ENCODE data around the gene TM2D3.

TM2D3 gene

DNA sequence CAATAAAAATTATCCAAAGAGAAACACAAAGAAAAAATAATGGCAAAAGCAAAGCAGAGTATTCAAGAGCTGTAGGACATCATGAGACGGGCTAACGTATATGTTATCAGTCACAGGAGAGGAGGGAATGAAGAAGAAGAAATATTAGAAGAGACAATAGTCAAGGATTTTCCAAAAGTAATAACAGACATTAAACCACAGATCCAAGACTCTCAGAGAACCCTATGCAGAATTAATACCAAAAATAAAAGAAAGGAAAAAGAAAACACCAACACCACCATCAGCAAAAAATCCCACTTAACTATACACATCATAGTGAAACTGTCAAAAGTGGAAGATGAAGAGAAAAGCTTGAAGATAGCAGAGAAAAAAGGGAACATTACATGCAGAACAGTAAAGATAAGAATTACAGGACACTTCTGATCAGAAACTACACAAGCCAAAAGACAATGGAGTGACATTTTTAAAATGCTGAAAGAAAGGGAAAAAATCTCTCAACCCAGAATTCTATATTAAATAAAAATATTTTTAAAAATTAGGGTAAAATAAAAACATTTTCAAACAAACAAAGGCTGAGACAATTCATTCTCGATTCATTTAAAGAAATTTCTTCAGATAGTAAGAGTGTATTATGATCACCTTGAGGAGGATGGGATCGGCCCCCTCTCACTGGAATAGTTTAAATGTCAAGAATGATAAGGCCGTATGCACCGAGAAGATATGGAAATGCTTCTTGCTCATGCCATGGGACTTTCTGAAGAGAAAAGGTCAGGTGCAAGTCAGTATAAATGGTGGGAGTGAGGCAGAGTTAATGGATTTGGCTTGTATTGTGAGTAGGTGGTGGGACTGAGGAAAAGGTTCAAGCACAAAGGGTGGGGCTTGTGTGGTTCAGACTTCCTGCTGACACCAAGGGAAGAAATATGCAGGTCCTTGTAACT, 28.5 kb downstream of the TM2D3 start:
- DNase-seq = no peak

DNA sequence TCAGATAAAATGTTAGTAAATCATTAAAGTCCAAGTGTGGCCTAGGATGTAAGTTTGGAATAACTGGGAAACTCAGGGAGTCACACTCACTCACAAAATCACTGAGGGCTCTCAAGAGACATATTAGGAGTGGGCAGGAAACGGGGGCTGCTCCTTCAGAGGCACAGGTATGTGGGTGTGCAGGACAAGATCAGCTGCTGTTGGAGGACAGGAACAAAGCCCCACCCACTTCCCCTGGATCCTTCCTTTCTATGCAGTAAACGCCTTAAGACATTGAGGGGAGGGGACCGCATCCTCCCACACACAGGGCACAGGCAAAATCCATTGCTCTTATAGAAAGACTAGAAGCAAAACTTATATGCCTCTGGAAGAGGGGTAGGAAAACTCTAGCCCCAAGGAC, 30.2 kb downstream of the TM2D3 start:
- DNase-seq = no peak

DNA sequence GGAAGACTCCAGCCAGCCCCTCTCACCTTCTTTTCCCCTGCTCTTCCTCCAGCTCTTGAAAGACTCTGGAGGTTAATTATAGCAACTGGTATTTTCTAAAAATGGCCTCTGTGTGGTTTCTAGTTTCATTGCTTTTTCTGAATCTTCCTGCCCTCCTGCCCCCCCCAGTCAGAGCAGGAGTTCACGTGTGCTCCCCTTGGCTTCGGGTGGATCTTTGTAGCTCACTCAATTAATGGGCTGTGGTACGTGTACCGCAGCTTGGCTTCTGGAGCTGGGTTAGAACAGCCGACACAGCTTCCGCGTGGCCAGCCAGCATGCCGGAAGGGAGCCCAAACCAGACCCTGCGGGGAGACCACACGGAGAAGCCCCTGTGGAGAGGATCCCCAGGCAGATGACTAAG, 31.5 kb downstream of the TM2D3 start:
- DNase-seq = no peak

DNA sequence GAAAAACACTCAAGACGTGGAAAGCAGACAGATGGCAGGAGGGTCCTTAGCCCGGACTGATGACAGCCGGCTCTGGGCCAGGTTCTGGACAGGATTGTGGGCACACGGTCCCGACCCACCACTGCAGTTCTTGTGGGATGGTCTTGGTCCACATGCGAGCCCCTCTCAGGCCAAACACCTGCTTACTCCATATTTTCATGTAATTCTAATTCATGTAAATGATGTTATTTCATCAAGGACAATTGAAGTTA, 32.6 kb downstream of the TM2D3 start:
- no peak for DNase-seq

DNA sequence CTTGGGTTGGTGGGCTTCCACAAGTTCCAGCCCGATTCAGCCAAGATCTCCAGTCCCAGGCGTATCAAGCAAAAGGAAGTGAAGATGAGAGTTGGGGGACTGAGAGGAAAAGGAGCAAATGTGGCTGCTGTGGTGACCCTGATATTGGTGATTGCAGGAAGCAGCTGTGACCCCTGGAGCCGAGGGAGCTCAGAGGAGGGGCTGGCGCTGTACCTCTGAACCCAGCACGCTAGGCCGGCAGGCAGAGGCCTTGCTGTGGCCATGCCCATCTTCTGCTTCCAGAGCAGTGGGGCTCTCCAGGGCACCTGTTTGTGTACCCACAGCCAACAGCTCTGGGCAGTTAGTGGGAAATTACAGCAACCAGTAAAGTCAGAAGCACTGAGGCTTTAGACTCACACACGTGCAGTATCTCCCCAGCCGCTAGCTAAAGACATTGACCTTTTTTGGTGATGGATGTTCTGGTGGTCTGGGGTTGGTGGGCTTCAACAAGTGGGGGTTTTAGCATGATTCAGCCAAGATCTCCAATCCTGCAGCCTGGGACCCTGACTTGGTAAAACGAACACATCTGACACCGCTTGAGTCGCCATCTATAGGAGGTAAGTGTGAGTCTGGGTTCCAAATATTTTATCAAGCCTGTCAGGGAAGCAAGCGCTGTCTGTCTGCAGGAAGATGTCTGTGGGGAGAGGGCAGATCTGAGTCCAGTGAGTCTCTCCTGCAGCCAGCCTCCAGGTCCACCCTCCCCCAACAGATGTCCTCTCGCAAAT, 33.1 kb downstream of the TM2D3 start:
- no peak for DNase-seq

DNA sequence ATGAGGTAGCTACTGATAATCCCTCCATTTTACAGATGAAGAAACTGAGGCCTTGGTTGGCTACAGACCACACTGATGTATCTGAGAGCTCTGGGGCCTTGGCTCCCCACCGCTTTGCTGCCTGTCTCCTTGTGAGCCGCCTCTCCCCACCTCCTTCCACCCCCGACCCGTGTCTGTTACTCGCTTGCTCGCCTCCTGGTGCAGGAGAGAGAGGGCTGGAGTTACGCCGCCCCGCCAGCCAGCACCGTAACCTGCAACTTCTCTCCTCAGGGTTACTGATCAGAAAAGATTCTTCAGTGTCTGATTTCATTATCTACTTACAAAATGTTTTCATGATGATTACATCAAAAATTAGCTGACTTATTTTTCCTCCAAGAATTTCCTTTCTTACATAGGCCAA, 34.1 kb downstream of the TM2D3 start:
- no peak for DNase-seq

DNA sequence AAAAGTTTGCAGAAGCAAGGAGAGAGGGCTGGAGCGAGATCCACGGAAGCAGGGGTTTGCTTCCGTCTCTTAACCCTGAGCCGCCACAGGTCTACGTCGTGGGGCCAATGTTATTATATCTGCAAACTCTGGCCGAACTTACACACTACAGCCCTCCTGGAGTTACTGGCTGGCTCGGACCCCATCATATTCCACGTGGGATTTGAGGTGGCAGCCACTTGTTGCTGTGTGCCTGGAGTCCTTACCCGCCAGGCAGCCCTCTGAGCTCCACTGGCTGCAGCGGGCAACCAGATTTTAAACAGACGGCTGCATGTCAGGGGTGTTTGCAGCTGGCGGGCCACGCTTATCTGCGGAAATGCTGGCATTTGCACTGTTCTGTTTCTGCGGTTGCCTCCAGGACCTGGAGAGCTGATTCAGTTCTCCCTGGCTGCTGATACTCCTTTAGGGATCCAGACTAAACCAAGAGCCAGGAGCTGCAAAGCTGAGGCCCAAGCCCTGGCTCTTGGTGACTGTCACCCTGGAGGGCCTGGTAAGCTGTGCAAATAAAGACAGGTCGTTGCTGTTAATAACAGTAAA, 34.7 kb downstream of the TM2D3 start:
- no peak for DNase-seq

DNA sequence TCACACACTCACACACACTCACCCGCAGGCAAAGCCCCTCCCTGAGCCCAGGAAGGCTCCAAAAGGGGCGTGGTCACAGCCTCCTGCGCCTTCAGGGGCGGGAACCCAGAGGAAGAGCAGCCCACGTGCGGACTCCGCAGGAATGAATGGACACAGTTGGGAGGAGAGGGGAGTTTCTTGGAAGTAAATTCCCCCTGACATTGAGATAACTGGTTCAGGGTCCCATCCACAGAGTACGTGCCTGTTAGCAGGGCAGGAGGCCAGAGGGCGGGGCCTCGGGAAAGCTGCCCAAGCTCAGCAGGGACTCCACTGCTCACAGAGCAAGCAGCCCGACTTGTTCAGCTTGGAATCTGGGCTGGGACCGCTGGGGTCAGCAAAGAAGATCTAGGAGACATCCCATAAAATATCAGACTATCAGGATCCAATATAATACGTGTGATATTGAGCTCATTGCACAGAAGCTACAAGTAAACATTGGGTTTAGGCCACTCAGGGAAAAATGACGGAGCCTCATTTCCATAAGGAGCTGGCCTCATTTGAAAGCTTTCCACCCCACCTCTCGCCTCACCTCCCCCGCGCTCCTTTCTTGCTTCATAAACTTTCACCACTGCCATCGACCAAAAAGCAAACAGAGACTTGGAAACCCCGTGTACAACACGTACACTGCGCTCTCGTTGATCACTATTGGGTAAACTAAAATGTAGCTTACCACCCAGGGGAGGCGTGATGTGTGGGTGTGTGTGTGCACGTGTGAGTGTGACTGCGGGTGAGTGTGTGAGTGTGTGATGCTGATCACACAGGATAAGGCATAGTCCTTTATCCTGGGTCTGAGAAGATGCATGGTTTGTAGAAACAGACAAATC, 36.0 kb downstream of the TM2D3 start:
- no peak for DNase-seq

DNA sequence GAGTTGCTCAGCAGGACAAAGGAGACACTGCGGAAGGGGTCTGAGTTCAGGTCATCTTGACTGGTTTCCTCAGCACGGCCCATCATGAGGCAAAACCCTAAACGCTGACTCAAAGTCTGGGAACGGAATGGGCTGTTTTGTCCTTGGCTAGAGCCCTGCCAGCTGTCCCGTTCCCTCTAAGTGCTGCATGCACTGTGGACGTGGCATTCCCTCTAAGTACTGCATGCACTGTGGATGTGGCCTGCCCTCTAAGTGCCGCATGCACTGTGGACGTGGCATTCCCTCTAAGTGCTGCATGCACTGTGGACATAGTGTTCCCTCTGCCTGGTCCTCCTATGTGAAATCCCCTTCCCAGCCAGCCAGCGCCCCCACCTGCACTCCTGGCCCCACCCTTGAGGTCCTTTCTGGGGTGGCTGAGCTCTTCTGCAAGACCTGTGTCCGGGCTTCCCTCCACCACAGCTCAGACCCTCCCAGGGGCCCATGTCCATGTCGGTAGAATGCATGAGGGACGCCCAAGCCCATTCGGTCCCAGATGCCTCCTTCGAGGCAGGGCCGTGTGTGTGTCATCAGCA, 36.7 kb downstream of the TM2D3 start:
- DNase-seq = no peak

DNA sequence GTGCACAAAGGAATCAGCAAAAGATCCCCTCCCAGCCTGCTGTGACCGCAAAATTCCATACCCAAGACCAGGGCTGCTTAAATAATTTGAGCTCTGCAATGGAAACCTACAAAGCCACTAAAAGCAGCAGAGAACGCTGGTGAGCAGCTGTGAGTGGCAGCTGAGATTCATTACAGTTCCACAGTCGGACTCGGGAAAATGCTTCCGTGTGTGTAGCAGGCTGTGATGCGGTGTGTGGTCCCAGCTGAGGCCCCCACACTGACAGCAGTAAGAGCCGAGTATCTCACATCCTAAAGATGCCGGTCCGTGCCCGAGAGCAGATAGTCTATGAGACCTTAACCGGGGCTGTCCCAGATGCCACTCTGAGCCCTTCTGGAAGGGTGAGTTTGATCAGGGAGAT, 37.4 kb downstream of the TM2D3 start:
- DNase-seq = no peak

DNA sequence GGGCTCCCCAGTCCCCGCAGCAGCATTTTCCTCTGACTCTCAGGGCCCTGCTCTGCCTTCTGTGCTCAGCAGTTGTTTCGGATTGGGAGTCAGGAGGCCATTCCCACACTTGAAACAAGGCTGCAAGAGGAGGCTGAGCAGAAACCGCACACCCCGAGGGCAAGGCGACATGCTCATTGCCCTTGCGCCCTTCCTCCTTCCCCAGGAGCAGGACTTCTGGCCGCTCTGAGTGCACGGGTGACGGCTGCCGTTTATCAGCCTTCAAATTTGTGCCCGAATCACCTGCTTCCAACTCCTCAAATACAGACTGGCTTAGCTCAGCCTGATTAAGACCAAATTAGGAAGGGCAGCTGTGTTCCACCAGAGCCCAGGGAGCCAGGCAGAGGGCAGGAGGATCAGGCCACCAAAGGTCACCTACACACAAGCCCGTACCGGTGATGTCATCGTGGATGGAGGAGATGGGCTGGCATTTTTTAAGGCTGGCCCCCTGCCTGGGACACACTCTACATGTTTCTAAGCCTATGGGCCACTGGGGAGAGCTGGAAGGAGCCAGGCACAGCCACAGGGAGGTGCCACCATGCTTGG, 38.1 kb downstream of the TM2D3 start:
- no peak for DNase-seq

DNA sequence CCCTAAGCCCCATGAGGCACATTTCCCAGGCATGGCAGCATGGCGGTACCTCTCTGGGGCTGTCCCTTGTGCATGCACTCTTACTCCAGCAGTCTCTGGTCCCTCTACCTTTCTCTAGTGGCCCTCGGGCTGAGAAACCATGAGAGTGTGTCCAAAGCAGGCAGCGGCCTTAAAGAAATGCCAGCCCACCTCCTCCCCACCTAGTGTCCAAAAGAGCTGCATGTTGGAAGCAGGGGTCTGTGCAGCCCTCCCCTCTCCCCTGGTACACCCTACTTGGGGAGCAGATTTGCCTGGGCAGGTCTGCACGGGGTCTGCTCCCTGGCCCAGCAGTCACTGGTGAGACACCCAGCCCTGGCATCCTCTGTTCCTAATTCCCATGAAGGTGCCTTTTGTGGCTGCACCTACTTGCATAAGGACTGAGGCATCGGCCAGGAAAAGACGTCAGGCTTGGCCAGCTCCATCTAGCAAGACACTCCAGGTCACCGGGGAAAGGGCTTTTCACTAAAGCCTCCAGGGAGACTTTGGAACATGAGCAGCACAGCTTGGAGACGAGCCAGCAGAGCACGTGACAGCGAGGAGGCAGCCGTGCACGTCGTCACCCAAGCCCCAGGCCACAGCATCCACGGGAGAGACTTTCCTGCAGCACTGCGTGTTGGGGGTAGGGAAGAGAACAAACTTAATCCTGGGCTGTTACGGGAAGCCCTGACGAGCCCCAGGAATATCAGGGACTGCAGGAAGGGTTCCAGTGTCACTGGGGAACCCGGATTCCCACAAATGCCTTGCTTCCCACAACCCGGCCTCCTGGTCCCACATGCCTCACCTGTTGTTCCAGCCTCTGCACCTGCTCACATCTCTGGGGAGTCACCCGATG, 38.8 kb downstream of the TM2D3 start:
- DNase-seq = peak in 38 of 56 donors; percentile 6 to 82 (median 37)

DNA sequence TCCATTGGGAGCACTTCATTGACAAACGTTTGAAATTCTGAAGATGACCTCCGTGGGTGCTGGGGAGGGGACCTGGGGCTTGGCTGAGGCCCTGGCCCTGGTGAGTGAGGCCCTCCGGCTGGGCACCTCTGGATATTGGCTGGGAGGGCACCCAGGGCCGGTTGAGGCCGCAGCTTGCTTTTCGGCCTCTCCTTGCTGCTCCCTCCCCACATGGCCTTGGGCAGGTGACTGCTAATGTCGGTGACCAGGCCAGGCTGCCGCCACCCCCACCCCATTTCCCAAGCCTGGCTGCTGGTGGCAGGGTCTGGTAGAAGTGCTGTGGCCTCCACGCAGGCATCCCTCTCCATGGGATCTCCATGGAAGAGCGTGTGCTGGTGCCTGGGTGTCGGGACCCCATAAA, 39.5 kb downstream of the TM2D3 start:
- no peak for DNase-seq

DNA sequence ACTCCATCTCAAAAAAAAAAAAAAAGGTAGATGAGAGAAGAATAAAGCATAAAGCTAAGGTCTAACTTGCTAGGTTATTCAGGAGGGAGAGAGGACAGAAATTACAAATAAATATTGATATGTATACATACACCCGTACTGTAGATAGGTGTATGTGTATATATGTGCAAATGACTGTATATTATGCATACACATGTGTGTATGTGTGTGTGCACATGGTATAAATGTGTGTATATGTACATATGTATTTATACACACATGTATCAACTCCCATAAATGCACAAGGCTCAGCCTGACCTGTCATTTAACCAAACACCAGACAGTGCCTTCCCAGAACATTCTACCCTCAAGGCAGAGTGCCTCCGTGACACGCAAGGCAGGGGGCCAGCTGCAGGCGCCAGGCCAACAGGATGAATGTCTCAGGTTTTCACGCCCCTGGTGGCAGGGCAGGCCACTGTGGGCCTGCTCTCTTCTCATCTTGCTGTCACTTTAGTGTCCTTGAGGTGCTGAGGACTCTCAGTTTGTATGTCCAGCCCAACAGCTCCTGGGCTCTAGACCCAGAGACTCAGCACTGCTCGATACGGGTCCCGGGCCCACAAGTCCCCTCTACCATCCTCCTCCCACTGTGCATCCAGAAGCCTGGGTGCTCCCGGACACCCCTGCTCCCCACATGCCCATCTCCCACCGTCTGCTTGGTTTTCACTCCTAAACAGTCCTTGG, 40.4 kb downstream of the TM2D3 start:
- no peak for DNase-seq

DNA sequence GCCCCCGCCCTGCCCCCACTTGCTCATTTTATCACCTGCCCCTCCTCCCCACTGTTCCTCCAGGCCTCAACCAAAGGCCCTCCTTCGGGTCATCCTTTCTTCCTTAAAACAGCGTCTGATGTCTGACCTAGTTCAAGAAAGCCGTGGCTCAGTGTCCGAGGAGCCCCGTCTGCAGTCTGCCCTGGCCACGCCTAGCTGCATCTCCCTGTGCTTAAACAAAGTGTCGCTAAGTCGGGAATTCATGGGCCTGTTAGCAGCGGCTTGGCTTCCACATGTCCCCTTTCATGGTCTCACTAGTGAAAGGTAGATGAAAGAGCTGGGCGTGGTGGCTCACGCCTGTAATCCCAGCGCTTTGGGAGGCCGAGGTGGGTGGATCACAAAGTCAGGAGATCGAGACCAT, 41.2 kb downstream of the TM2D3 start:
- no peak for DNase-seq

DNA sequence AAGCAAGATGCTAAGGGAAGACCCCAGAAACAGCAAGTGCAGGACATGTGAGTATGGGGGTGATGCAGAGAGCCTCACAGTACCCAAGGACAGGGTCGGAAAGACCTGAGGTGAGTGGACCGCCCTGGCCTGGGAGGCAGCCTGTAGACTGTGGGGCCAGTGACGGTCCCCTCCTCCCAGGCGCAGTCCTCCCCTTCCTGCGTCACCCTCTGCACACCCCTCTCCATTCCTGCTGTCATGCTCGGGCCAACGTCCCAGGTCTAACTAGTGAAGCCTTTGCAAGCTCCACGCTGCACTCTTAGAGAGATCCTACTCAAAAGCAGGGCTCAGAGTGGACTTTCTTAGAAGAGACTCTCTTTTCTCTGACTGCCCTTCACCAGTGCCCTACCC, 41.6 kb downstream of the TM2D3 start:
- DNase-seq = no peak

DNA sequence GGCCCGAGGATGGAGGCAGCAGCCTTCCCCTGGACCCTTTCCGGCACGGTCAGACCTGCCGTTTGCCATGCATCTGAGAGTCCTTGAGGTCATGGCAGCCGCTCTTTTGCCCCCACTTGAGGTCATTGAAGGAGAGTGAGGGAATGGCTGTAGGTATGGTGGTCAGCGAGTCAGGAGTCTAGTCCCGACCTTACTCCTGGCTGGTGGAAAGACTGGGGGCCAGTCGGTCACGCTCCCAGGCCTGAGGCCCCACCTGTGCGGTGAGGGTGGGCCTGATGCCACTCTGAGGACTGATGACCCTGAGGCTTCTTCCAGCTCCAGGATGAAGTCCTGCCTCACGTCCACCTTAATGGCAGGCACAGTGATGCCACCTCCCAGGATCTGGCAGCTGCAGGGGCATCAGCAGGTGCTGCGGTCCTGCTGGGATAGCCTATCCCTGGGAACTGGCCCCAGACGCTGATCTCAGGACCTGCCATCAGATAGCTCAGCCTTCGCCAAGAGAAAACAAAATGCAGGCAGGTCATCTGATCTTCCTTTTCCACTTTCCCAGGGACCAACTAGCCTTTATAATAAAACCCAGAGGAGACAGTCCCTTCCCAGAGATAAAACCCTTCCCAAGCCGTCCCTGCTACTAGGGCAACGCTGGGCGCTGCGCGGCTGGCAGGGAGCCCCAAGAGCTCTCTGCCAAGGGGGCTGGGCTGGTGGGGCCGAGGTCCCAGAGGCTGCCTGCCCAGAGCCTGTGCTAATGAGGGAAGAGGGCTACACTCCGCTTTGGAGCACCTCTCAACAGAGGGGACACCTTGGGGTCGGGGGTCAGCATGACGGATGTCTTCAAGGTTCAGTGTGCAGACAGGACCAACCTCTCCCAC, 42.2 kb downstream of the TM2D3 start:
- DNase-seq = peak in 5 of 56 donors; percentile 12 to 45 (median 38)

DNA sequence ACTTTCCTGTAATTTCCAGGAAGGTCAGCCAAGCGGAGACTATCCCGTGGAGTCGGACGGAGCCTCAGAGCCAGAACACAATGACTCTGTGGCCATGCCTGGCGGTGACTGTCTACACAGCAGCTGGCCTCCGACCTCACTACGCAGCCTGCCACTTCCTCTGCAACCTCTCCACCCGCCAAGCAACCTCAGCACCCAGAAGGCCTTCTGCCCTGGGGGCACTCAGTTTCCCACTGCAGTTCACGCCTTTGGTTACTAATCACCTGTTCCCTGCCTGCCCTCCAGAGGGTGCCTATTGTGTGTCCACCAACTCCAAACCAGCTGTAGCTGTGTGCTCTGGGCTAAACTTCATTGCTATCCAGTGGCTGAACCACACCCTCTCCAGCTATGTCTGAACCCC, 44.0 kb downstream of the TM2D3 start:
- DNase-seq = no peak
